NB4 (cell line): ENCODE results near the gene WDR11.

ENCODE experiments used
- CTCF ChIP-seq: IDR thresholded peaks from one replicate; pipeline ENCODE4 v1.5.1; 2012; ENCODE audit warnings: low read depth, low read length
- MAX ChIP-seq: IDR thresholded peaks from 2 replicates; pipeline ENCODE4 v1.6.1; 2011; ENCODE audit warnings: low read depth, low read length
- POLR2A ChIP-seq: IDR thresholded peaks from 2 replicates; pipeline ENCODE4 v1.6.1; 2011; ENCODE audit warnings: mild to moderate bottlenecking; ENCODE audit not compliant: insufficient read length; ENCODE audit errors: extremely low read depth

GRCh38 chr10:120927352-120927751 lies 76.2 kb downstream of the WDR11 start:
- TF ChIP-seq CTCF, result no peak
- no peak for TF ChIP-seq POLR2A
- TF ChIP-seq MAX, result no peak
